MCF 10A (cell line): Measurements from ENCODE around the gene ADM. TPM values are rescaled to one million over a fixed set of nuclear protein-coding genes. Genes with fewer than 3 reads are reported as not detected.

Source experiments
- BruUV-seq: library from RNA; stranded (reverse); fragments of 400-500 nt; replicated peaks from 2 replicates; lab custom pipeline; 2021; lab: Mats Ljungman, UMichigan
- CTCF ChIA-PET: fragments of 300-600 bp; sonication (Branson Sonifier 250); formaldehyde crosslinking; extraction: SDS; loops from one replicate; lab custom pipeline; 2021; ENCODE audit warnings: antibody characterized with exemption, inconsistent platforms; lab: Yijun Ruan, JAX
- POLR2A ChIA-PET: fragments of 300-600, 350-650 bp; sonication (Branson Sonifier 250); formaldehyde crosslinking; extraction: SDS; loops from one replicate; lab custom pipeline; 2020; ENCODE audit warnings: antibody characterized with exemption, inconsistent platforms; lab: Yijun Ruan, JAX
- DNase-seq: peaks from one replicate; pipeline ENCODE4 v3.0.0-alpha.2; 2018; ENCODE audit not compliant: unreplicated experiment
- H3K27ac Mint-ChIP-seq: one replicate; pipeline ENCODE4 v1.8.0; 2022; ENCODE audit warnings: mild to moderate bottlenecking, low read depth, mixed read lengths; ENCODE audit not compliant: unreplicated experiment
- H3K27me3 Mint-ChIP-seq: one replicate; pipeline ENCODE4 v1.8.0; 2022; ENCODE audit warnings: mixed read lengths; ENCODE audit not compliant: insufficient read depth, unreplicated experiment
- H3K36me3 Mint-ChIP-seq: one replicate; pipeline ENCODE4 v1.8.0; 2022; ENCODE audit warnings: mild to moderate bottlenecking, moderate library complexity, mixed read lengths; ENCODE audit not compliant: insufficient read depth, unreplicated experiment
- H3K4me1 Mint-ChIP-seq: one replicate; pipeline ENCODE4 v1.8.0; 2022; ENCODE audit warnings: mixed read lengths; ENCODE audit not compliant: insufficient read depth, unreplicated experiment
- H3K4me3 Mint-ChIP-seq: one replicate; pipeline ENCODE4 v1.8.0; 2022; ENCODE audit warnings: mild to moderate bottlenecking, moderate library complexity, mixed read lengths; ENCODE audit not compliant: unreplicated experiment
- H3K9me3 Mint-ChIP-seq: one replicate; pipeline ENCODE4 v1.8.0; 2022; ENCODE audit warnings: mixed read lengths; ENCODE audit not compliant: unreplicated experiment
- intact Hi-C: fragments of 100-400 bp; cut with micrococcal nuclease; formaldehyde crosslinking; loops from 2 replicates; pipeline ENCODE4 v1.14.1; 2022
- total RNA-seq: library from RNA; stranded (reverse); gene quantifications from 2 replicates; pipeline ENCODE4 v1.2.3, GENCODE V29; 2022
- TF ChIP-seq, protein P1 (sequence below): fragments of 200-600 bp; IDR thresholded peaks from one replicate; pipeline ENCODE4 v1.8.0; 2022; ENCODE audit warnings: antibody characterized with exemption, mild to moderate bottlenecking; ENCODE audit not compliant: unreplicated experiment

ADM gene
- total RNA-seq, 1 experiment from 2014 or later: 8.7 TPM

DNA sequence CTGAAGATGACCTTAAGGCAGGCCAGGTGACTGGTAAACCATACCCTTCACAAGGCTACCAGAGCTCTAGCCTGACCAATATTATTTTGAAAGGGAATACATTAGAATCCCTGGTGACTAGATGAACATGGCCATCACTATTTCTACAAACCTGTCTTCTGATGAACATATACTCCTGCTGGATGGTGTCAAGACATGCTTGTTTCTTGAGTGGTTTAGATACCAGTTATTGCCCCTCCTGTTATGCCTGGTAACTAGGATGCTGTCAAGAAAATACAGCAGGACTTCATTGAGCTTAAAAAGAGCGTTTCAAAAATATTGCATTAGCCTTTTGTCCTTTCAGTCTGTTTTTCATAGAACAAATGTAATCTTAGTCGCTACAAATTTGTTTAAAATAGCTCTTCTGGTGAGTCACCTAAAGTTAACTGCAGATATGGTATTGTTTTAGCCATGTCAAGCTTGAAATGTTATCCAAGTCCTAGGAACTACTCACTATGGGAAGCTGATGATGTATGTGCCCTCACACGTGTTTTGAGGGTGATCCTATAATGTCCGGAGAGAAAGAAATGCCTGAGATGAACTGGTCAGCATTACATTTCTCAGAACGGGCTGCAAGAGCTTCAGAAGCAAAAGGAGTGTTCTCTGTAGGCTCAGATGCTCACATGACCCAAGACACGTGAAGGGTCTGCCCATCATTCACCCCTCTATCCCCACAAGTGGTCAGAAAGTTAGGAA lies 20.6 kb downstream of the ADM start:
- BruUV-seq: no TSS peak
- Mint-ChIP-seq H3K4me3 (no peak overlapping the region), H3K9me3 (no peaks in the 10 kb centered on the region), H3K27ac (no peak overlapping the region), H3K36me3 (no peaks in the 10 kb centered on the region), H3K4me1 (peaks cover 22% of the 10 kb centered on the region), H3K27me3 (no peaks in the 10 kb centered on the region)
- DNase-seq: peak; percentile 42
- ChIA-PET CTCF (interaction anchor here (0.5 to 4.7 kb wide), 14 partner anchors 9 to 567 kb away, joined by 3 to 50 read pairs (median 5); no protein-coding TSS in a partner anchor), POLR2A (interaction anchor here (0.6 to 7.0 kb wide), 5 partner anchors 11 to 791 kb away, joined by 3 to 82 read pairs (median 6); partner anchors contain the start of genes ADM and WEE1)
- TF ChIP-seq, protein P1, sequence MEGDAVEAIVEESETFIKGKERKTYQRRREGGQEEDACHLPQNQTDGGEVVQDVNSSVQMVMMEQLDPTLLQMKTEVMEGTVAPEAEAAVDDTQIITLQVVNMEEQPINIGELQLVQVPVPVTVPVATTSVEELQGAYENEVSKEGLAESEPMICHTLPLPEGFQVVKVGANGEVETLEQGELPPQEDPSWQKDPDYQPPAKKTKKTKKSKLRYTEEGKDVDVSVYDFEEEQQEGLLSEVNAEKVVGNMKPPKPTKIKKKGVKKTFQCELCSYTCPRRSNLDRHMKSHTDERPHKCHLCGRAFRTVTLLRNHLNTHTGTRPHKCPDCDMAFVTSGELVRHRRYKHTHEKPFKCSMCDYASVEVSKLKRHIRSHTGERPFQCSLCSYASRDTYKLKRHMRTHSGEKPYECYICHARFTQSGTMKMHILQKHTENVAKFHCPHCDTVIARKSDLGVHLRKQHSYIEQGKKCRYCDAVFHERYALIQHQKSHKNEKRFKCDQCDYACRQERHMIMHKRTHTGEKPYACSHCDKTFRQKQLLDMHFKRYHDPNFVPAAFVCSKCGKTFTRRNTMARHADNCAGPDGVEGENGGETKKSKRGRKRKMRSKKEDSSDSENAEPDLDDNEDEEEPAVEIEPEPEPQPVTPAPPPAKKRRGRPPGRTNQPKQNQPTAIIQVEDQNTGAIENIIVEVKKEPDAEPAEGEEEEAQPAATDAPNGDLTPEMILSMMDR: no peak
- intact Hi-C loops: no loop called here

DNA sequence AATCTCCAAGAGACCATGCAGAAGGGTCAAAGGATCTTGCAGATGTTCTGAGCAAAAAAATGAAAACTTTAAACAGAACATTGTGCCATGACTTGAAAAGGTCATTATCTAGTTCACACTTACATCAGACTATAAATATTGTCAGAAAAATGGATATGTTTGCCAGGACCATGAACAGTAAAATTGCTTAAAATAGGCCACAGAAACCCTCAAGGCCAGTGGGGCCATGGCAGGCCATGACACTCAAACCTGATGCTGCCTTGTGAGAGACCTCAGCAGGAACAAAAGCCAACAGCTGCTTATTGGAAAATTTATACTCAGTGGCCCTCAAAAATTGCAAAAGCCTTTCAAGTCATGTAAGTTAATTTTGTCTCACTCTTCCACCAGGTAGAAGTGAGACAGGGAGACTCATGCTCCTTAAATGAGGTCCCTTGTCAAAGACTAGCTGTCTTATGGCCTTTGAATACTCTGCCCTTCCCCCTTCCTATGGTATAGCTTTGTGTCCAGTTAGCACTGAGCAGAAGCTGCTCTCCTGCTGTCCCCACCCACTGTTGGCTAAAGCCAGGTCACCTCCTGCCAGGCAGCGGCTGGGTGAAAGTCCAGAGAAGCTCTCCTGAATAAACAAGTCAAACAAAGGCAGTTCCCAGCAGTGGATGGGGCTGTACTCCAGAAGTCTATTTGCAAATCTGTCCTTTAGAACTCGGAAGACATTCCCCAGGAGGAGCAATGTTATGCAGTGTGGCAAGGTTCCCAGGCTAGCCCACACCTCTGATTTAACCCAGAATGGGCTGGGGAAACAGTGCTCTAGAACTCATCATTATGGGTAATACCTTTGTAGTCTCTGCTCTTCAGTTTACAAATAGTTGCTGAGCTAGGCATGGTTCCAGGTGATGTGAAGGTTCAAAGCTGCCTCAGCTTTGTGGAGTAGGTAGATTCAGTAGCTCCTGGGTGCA lies 21.4 kb downstream of the ADM start:
- no peak for DNase-seq
- no peak overlapping the region for H3K27ac Mint-ChIP-seq
- peaks cover 22% of the 10 kb centered on the region for H3K4me1 Mint-ChIP-seq
- H3K36me3 Mint-ChIP-seq: no peaks in the 10 kb centered on the region
- no peak overlapping the region for H3K4me3 Mint-ChIP-seq
- no TSS peak for BruUV-seq
- intact Hi-C loops: no loop called here
- no peaks in the 10 kb centered on the region for H3K9me3 Mint-ChIP-seq
- TF ChIP-seq, protein P1: no peak
- H3K27me3 Mint-ChIP-seq: no peaks in the 10 kb centered on the region
- POLR2A ChIA-PET: interaction anchor here (0.8 to 7.0 kb wide), 3 partner anchors 12 to 567 kb away, joined by 3 to 82 read pairs (median 7); partner anchors contain the start of gene ADM
- CTCF ChIA-PET: interaction anchor here (0.5 to 4.7 kb wide), 10 partner anchors 11 to 1414 kb away, joined by 3 to 50 read pairs (median 4); no protein-coding TSS in a partner anchor

DNA sequence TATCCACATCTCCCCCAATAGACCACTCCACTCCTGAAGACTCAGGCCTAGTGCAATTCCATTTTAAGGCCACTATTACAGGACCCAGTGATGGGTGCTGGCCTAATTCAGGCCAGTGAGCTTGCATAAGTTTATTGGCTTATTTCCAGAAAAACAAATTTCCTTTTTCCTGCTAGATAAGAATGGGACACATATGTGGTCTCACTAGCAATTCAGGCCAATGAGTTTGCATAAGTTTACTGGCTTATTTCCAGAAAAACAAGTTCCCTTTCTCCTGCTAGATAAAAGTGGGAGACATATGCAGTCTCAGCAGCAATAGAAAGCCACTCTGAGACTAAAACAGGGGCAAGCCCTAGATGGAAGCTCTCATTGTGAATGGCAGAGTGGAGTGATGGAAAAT lies 22.4 kb downstream of the ADM start:
- H3K9me3 Mint-ChIP-seq: no peaks in the 10 kb centered on the region
- no peaks in the 10 kb centered on the region for H3K36me3 Mint-ChIP-seq
- no peaks in the 10 kb centered on the region for H3K27me3 Mint-ChIP-seq
- TF ChIP-seq, protein P1: no peak
- peaks cover 22% of the 10 kb centered on the region for H3K4me1 Mint-ChIP-seq
- intact Hi-C loops: no loop called here
- H3K27ac Mint-ChIP-seq: no peak overlapping the region
- POLR2A ChIA-PET: interaction anchor here (0.8 to 7.0 kb wide), 2 partner anchors 20 to 213 kb away, joined by 3 to 82 read pairs; partner anchors contain the start of gene ADM
- CTCF ChIA-PET: interaction anchor here (0.6 to 4.7 kb wide), 7 partner anchors 19 to 464 kb away, joined by 3 to 50 read pairs (median 3); no protein-coding TSS in a partner anchor
- H3K4me3 Mint-ChIP-seq: no peak overlapping the region
- DNase-seq: peak; percentile 36
- BruUV-seq: no TSS peak
